H1 (cell line): ENCODE results near the gene CHD9. TPM values are rescaled to one million over a fixed set of nuclear protein-coding genes. Genes with fewer than 3 reads are reported as not detected.

ENCODE experiments used
- ATF2 ChIP-seq: IDR thresholded peaks from 2 replicates; pipeline ENCODE4 v1.6.1; 2012; ENCODE audit warnings: low read length, inconsistent platforms
- CTBP2 ChIP-seq: IDR thresholded peaks from 2 replicates; pipeline ENCODE4 v1.7.0; 2011; ENCODE audit warnings: borderline replicate concordance, mild to moderate bottlenecking, moderate library complexity, mixed read lengths, low read length; ENCODE audit not compliant: insufficient read depth, insufficient read length
- POLR2AphosphoS5 ChIP-seq: IDR thresholded peaks from 2 replicates; pipeline ENCODE4 v1.6.1; 2011; ENCODE audit warnings: low read depth, low read length
- SP1 ChIP-seq: IDR thresholded peaks from 2 replicates; pipeline ENCODE4 v1.6.1; 2011; ENCODE audit warnings: low read depth, low read length
- SRF ChIP-seq: IDR thresholded peaks from 2 replicates; pipeline ENCODE4 v1.6.1; 2011; ENCODE audit warnings: mild to moderate bottlenecking, low read depth, low read length, moderate library complexity
- polyA plus RNA-seq, 7 experiments: library from polyadenylated mRNA; depleted of rRNA in 3 of 7; stranded (reverse) in 5 of 7; unstranded in 2 of 7; fragments of >200 nt in 5 of 7; fragments of 200-250 nt in 2 of 7; gene quantifications; 1 replicate in 5 of 7; 2 replicates in 1 of 7; 4 replicates in 1 of 7; pipeline versions ENCODE4 v1.2.1 to v1.2.3, GENCODE V29; 2011 to 2013; ENCODE audit warnings: missing spikeins in 2 of 7, mixed read lengths in 2 of 7
- total RNA-seq: library from RNA; stranded (reverse); fragmentation: NEBNext Ultra II Directional; extraction: Animal tissue kit (Norgen Biotek cat#: 25700); gene quantifications from 2 replicates; pipeline ENCODE4 v1.2.1, GENCODE V29; 2021

CHD9 gene
- total and polyA plus RNA-seq, 2 of the 8 experiments (the other 6 are each of a cell fraction or from before 2014, with no cell fraction given) = 9.9 to 32.4 TPM

DNA sequence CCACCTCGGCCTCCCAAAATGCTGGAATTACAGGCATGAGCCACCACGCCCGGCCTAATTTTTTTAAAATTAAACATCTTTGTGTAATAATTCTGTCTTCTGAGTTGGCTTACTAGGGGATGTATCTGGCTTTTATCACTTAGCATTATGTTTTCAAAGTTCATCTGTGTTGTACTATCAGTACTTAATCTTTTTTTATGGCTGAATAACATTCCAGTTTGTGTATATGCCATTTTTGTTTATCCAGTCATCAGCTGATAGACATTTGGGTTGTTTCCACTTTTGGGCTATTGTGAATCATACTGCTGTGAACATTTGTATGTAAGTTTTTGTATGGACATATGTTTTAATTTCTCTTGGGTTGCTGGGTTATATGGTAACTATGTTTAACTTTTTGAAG is 69.0 kb downstream of the CHD9 start (continued):
- no peak for TF ChIP-seq CTBP2
- no peak for TF ChIP-seq ATF2
- no peak for TF ChIP-seq POLR2AphosphoS5
- no peak for TF ChIP-seq SP1
- TF ChIP-seq SRF = no peak
- TF ChIP-seq, all 59 proteins: peak for 0
